Measurements from ENCODE around the gene BTBD17. TPM values are rescaled to one million over a fixed set of nuclear protein-coding genes. Genes with fewer than 3 reads are reported as not detected.

The BTBD17 gene
- total RNA-seq, 1 experiment from 2014 or later = not detected

GRCh38 chr17:74396567-74396966 is 34.9 kb upstream of the BTBD17 start (continued):
- TF ChIP-seq REST (IDR thresholded peaks at IDR 0.05; ENCODE audit: low read depth) (no peak), EGR1 (IDR thresholded peaks at IDR 0.05; ENCODE audit: low read depth) (no peak)

- no peaks in the 10 kb centered on the region for H3K36me3 ChIP-seq (ENCODE audit: control insufficient read depth in 1 of 2, insufficient read depth in 2 of 2, low read length in 2 of 2)
- RAD21 ChIA-PET (ENCODE audit: low non-redundant PET in 1 of 2, low total read pairs in 2 of 2, uncharacterized antibody in 2 of 2, unreplicated experiment in 2 of 2) = no interaction called here
- no peaks in the 10 kb centered on the region for H3K9me2 ChIP-seq (ENCODE audit: insufficient read depth)
- no peak overlapping the region for H3K4me2 ChIP-seq (ENCODE audit: low read length)
- no peak overlapping the region for H3K27ac ChIP-seq (ENCODE audit: low read depth, low read length)
- H3K4me3 ChIP-seq (replicated peaks in 1 of 2; ENCODE audit: low read depth in 1 of 2, low read length in 2 of 2) = no peak overlapping the region
- CTCF ChIA-PET = interaction anchor here (1.1 to 2.2 kb wide), 2 partner anchors 16 to 22 kb away, joined by 3 to 6 read pairs; no protein-coding TSS in a partner anchor
- intact Hi-C loops (cut with micrococcal nuclease) = no loop called here
- H2AFZ ChIP-seq (ENCODE audit: low read depth, low read length, poor library complexity, severe bottlenecking) = no peak overlapping the region
- H3K27me3 ChIP-seq (ENCODE audit: insufficient read depth, low read length) = no peaks in the 10 kb centered on the region
- ATAC-seq (no peak), DNase-seq (ENCODE audit: low read depth, low spot score) (no peak)
- H3K79me2 ChIP-seq (ENCODE audit: insufficient read depth, low read length) = no peaks in the 10 kb centered on the region
- no TSS peak for BruUV-seq (replicated peaks)
- H4K20me1 ChIP-seq (ENCODE audit: insufficient read depth) = no peaks in the 10 kb centered on the region
- TF ChIP-seq RAD21 (IDR thresholded peaks at IDR 0.05; ENCODE audit: low read depth) (no peak), EZH2phosphoT487 (IDR thresholded peaks at IDR 0.05; ENCODE audit: borderline replicate concordance) (no peak), ZNF274 (IDR thresholded peaks at IDR 0.05; ENCODE audit: low read depth, low read length) (no peak), TCF7L2 (IDR thresholded peaks at IDR 0.05; ENCODE audit: borderline replicate concordance, extremely low read depth, insufficient read depth, insufficient read length) (no peak), YY1 (IDR thresholded peaks at IDR 0.05; ENCODE audit: extremely low read depth, insufficient replicate concordance, low read depth, low read length) (no peak), ZBTB33 (IDR thresholded peaks at IDR 0.05; ENCODE audit: extremely low read depth, insufficient replicate concordance, low read length) (no peak), POLR2AphosphoS5 (IDR thresholded peaks at IDR 0.05; ENCODE audit: low read depth, low read length) (no peak), CEBPB (IDR thresholded peaks at IDR 0.05; ENCODE audit: low read depth) (no peak), EZH2 (IDR thresholded peaks at IDR 0.05) (no peak), JUND (IDR thresholded peaks at IDR 0.05) (no peak), REST (IDR thresholded peaks at IDR 0.05; ENCODE audit: low read depth) (no peak), ELF1 (IDR thresholded peaks at IDR 0.05; ENCODE audit: borderline replicate concordance, low read depth) (no peak)
- no peak overlapping the region for H3K9ac ChIP-seq (ENCODE audit: low read length)
- no peaks in the 10 kb centered on the region for H3K9me3 ChIP-seq (ENCODE audit: control insufficient read depth in 1 of 2, insufficient read depth in 1 of 2, low read depth in 1 of 2, low read length in 2 of 2)
- POLR2A ChIA-PET = no interaction called here
- peaks cover 0 to 6% of the 10 kb centered on the region in 2 experiments; a peak in 1 of 4 replicates for H3K4me1 ChIP-seq (ENCODE audit: control insufficient read depth in 1 of 2, insufficient read depth in 2 of 2, low read length in 2 of 2)
These were observed 33.3 kb upstream of the BTBD17 start for GRCh38 chr17:74394977-74395376.

Data from HCT116 (cell line).